ENCODE data around the gene GYS1.
A peak's percentile ranks its signal among the peaks of the same experiment; 100 is the strongest.
"Not testable (repeated sequence)": the region's sequence is repeated elsewhere in the genome, so short reads cannot be mapped to it uniquely, and the experiment has no call there.

The GYS1 gene

DNA sequence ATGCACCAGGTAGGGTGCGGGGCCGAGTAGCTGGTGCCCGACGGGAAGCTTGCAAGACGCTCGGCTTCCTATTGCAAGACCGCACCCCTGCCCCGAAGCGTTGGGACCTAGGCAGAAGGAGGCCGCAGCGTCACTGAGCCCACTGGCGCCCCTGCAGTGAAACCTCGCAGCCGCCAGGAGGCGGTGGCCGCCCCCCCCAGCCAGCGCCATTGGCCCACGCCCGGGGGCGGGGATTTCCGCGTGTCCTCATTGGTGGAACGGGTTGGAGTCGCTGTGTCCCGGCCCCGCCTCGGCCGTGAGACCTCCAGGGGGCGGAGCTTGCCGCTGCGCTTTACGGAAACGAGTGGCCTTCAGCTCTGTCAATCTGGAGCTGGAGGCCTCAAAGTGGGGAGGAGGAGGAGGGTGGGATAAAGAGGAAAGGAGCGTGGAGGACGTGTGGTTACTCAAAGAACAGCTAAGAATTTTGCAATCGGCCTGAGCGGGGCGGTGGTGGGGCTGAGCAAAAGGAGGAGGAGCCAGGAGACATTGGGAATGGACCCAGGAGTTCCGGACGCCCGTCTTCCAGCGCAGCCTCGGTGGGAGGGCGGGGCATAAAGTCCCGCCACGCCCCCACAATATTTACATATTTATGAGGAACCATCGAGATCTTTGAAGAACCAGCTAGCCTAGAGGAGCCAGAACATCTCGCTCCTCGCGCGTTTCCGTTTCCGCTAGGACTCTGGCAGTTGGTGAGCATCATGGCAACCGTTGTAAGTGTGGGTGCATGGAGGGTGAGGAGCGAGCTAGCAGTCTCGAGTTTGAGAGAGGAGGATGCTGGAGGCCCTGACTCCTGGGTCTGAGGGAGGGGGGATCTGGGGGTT is at the start of gene GYS1, which contains the start of gene RUVBL2:
Gene GYS1 (minus strand): TSS at position 135 of the 860 bp plus-strand sequence. CDS start 197 bp downstream, outside the sequence.
Gene RUVBL2 (plus strand): TSS at position 713 of the 860 bp plus-strand sequence. CDS start 25 bp downstream, at position 738.
- H3K9ac ChIP-seq (ENCODE audit: low read depth in 1 of 2, low read length in 2 of 2) = peak within 1 kb of the TSS; percentile 87 to 95
- H3K9me3 ChIP-seq (ENCODE audit: control insufficient read depth in 2 of 2, low read length in 2 of 2) = no peaks in the 10 kb centered on the region
- peaks cover 16% of the 10 kb centered on the region in 2 donors for H3K4me1 ChIP-seq (ENCODE audit: control insufficient read depth in 2 of 2, insufficient read depth in 2 of 2, low read length in 2 of 2)
- H3K27me3 ChIP-seq (ENCODE audit: control insufficient read depth in 2 of 2, insufficient read depth in 2 of 2, low read length in 2 of 2) = no peaks in the 10 kb centered on the region
- H3K27ac ChIP-seq (ENCODE audit: low read depth in 2 of 2, low read length in 2 of 2) = peak within 1 kb of the TSS; percentile 98
- peaks cover 0 to 11% of the 10 kb centered on the region in 2 donors for H3K36me3 ChIP-seq (ENCODE audit: control insufficient read depth in 2 of 2, insufficient read depth in 2 of 2, low read length in 2 of 2)
- H3K4me3 ChIP-seq (ENCODE audit: low read length in 2 of 2) = peak within 1 kb of the TSS; percentile 89 to 99

DNA sequence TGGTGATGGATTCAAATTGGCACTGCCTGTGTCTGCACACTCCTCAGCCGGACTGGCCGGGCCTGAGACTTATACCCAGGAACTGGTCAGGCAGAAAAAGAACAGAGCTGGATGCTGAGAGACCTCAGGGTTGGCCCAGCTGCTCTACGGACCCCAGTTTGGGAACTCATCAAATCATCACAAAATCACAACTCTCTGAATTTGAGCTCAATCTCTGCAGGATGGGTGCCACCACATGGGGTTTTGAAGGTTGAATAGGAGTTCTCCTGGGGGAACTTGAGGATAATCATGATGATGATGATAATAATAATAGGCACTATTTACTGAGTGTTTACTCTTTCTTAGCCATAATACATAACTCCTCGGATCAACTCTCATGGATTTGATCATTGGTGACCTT is 49.6 kb upstream of the GYS1 start:
- not testable (repeated sequence) for H3K4me1 ChIP-seq (ENCODE audit: control insufficient read depth in 2 of 2, insufficient read depth in 2 of 2, low read length in 2 of 2); H3K36me3 ChIP-seq (ENCODE audit: control insufficient read depth in 2 of 2, insufficient read depth in 2 of 2, low read length in 2 of 2); H3K27ac ChIP-seq (ENCODE audit: low read depth in 2 of 2, low read length in 2 of 2)

DNA sequence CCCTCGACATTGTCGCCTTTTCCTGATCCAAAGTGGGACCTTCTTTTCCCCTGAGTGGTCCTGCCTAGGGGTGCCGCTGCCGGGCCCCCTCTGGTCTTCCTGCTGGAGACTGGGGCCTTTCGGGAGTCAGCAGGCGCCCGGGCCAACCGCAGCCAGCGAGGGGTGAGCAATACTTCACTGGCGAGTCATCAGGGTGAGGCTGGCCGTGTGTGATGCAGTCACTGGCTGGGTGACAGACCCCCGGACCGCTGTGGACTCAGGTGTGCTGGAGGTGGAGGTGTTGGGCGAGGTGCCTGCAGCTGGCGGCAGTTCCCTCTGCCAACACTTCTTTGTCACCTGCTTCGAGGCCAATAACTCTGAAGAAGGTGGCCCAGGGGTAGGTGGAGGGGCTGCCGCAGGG is 49.1 kb upstream of the GYS1 start:
- no peaks in the 10 kb centered on the region for H3K27me3 ChIP-seq (ENCODE audit: control insufficient read depth in 2 of 2, insufficient read depth in 2 of 2, low read length in 2 of 2)

More for the DNA sequence above, 49.6 kb upstream of the GYS1 start:
- H3K9me3 ChIP-seq (ENCODE audit: control insufficient read depth in 2 of 2, low read length in 2 of 2); H3K27me3 ChIP-seq (ENCODE audit: control insufficient read depth in 2 of 2, insufficient read depth in 2 of 2, low read length in 2 of 2); H3K9ac ChIP-seq (ENCODE audit: low read depth in 1 of 2, low read length in 2 of 2); H3K4me3 ChIP-seq (ENCODE audit: low read length in 2 of 2): not testable (repeated sequence)

DNA sequence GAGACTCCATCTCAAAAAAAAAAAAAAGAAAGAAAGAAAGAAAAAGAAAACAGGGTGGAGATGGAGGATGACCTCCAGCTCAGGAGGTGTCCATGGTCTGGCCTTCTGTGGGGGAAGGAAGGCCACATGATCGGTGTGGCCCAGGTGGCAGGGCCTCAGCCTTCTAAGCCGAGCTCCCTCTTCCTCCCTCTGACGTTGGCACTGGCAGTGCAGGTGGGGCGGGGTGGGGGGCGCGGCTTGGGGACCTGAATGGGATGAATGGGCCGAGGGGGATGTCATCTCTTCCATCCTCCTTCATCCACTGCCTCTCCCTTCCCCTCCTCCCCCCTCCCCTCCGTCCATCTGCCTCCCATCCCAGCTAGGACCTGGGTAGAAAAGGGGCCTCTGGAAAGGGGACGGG is 46.6 kb upstream of the GYS1 start:
- not testable (repeated sequence) for H3K9me3 ChIP-seq (ENCODE audit: control insufficient read depth in 2 of 2, low read length in 2 of 2); H3K27me3 ChIP-seq (ENCODE audit: control insufficient read depth in 2 of 2, insufficient read depth in 2 of 2, low read length in 2 of 2); H3K4me3 ChIP-seq (ENCODE audit: low read length in 2 of 2); H3K27ac ChIP-seq (ENCODE audit: low read depth in 2 of 2, low read length in 2 of 2); H3K9ac ChIP-seq (ENCODE audit: low read depth in 1 of 2, low read length in 2 of 2); H3K4me1 ChIP-seq (ENCODE audit: control insufficient read depth in 2 of 2, insufficient read depth in 2 of 2, low read length in 2 of 2); H3K36me3 ChIP-seq (ENCODE audit: control insufficient read depth in 2 of 2, insufficient read depth in 2 of 2, low read length in 2 of 2)

More for the DNA sequence above, 49.1 kb upstream of the GYS1 start:
- H3K4me1 ChIP-seq (ENCODE audit: control insufficient read depth in 2 of 2, insufficient read depth in 2 of 2, low read length in 2 of 2) = no peaks in the 10 kb centered on the region
- H3K9ac ChIP-seq (ENCODE audit: low read depth in 1 of 2, low read length in 2 of 2) = no peak overlapping the region
- no peak overlapping the region for H3K4me3 ChIP-seq (ENCODE audit: low read length in 2 of 2)
- H3K36me3 ChIP-seq (ENCODE audit: control insufficient read depth in 2 of 2, insufficient read depth in 2 of 2, low read length in 2 of 2) = no peaks in the 10 kb centered on the region
- H3K27ac ChIP-seq (ENCODE audit: low read depth in 2 of 2, low read length in 2 of 2) = no peak overlapping the region
- no peaks in the 10 kb centered on the region for H3K9me3 ChIP-seq (ENCODE audit: control insufficient read depth in 2 of 2, low read length in 2 of 2)

DNA sequence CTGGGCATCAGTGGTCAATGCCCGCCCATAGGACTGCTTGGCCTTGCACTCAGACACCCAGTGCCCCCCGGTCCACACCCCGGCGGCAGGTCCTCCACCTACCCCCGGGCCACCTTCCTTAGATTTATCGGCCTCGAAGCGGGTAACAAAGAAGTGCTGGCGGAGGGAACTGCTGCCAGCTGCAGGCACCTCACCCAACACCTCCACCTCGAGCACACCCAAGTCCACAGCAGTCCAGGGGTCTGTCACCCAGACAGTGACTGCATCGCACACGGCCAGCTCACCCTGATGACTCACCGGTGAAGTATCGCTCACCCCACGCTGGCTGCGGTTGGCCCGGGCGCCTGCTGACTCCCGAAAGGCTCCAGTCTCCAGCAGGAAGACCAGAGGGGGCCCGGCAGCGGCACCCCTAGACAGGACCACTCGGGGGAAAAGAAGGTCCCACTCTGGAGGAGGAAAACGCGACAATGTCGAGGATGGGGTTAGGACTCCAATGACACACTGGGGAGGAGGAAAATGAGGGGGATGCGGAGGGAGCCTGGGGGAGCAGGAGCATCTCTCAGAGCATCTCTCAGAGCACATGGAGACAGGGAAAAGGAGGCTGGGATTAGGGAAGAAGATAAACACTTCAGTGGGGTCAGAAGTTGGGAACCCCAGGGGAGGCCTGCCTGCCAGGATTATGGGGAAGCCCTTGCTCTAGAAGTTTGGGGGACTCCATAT is 45.6 kb upstream of the GYS1 start:
- not testable (repeated sequence) for H3K9ac ChIP-seq (ENCODE audit: low read depth in 1 of 2, low read length in 2 of 2); H3K4me3 ChIP-seq (ENCODE audit: low read length in 2 of 2); H3K27ac ChIP-seq (ENCODE audit: low read depth in 2 of 2, low read length in 2 of 2); H3K9me3 ChIP-seq (ENCODE audit: control insufficient read depth in 2 of 2, low read length in 2 of 2); H3K27me3 ChIP-seq (ENCODE audit: control insufficient read depth in 2 of 2, insufficient read depth in 2 of 2, low read length in 2 of 2); H3K4me1 ChIP-seq (ENCODE audit: control insufficient read depth in 2 of 2, insufficient read depth in 2 of 2, low read length in 2 of 2); H3K36me3 ChIP-seq (ENCODE audit: control insufficient read depth in 2 of 2, insufficient read depth in 2 of 2, low read length in 2 of 2)

DNA sequence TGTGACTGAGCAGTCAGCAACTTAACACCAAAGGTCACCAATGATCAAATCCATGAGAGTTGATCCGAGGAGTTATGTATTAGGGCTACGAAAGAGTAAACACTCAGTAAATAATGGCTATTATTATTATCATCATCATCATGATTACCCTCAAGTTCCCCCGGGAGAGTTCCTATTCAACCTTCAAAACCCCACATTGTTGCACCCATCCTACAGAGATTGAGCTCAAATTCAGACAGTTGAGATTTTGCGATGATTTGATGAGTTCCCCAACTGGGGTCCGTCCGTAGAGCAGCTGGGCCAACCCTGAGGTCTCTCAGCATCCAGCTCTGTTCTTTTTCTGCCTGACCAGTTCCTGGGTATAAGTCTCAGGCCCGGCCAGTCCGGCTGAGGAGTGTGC is 45.0 kb upstream of the GYS1 start:
- not testable (repeated sequence) for H3K4me1 ChIP-seq (ENCODE audit: control insufficient read depth in 2 of 2, insufficient read depth in 2 of 2, low read length in 2 of 2); H3K4me3 ChIP-seq (ENCODE audit: low read length in 2 of 2); H3K9me3 ChIP-seq (ENCODE audit: control insufficient read depth in 2 of 2, low read length in 2 of 2); H3K27me3 ChIP-seq (ENCODE audit: control insufficient read depth in 2 of 2, insufficient read depth in 2 of 2, low read length in 2 of 2); H3K27ac ChIP-seq (ENCODE audit: low read depth in 2 of 2, low read length in 2 of 2); H3K36me3 ChIP-seq (ENCODE audit: control insufficient read depth in 2 of 2, insufficient read depth in 2 of 2, low read length in 2 of 2); H3K9ac ChIP-seq (ENCODE audit: low read depth in 1 of 2, low read length in 2 of 2)

DNA sequence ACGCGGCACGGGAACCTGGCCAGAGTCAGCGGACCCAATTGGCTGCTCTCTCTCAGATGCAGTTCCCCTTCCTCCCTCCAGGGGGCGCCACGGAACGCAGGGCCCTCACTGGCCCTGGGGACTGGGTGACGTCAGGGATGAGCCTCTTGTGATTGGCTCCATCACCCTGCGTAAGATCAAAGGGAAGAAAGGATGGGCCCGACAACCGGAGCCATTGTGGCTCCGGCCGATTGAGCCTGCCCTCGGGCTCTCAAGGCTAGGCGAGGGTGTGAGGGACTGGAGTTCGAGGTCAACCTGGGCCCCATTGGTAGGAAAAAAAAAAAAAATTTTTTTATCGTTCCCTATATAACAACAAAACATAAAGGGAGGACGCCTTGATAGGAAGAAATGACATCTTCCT is 43.7 kb upstream of the GYS1 start, which contains the start of gene CGB1:
Gene CGB1 (minus strand): TSS at position 81 of the 400 bp plus-strand sequence. CDS start 184 bp downstream, outside the sequence.
- not testable (repeated sequence) for H3K27ac ChIP-seq (ENCODE audit: low read depth in 2 of 2, low read length in 2 of 2); H3K36me3 ChIP-seq (ENCODE audit: control insufficient read depth in 2 of 2, insufficient read depth in 2 of 2, low read length in 2 of 2); H3K4me1 ChIP-seq (ENCODE audit: control insufficient read depth in 2 of 2, insufficient read depth in 2 of 2, low read length in 2 of 2); H3K9me3 ChIP-seq (ENCODE audit: control insufficient read depth in 2 of 2, low read length in 2 of 2); H3K9ac ChIP-seq (ENCODE audit: low read depth in 1 of 2, low read length in 2 of 2); H3K4me3 ChIP-seq (ENCODE audit: low read length in 2 of 2); H3K27me3 ChIP-seq (ENCODE audit: control insufficient read depth in 2 of 2, insufficient read depth in 2 of 2, low read length in 2 of 2)

DNA sequence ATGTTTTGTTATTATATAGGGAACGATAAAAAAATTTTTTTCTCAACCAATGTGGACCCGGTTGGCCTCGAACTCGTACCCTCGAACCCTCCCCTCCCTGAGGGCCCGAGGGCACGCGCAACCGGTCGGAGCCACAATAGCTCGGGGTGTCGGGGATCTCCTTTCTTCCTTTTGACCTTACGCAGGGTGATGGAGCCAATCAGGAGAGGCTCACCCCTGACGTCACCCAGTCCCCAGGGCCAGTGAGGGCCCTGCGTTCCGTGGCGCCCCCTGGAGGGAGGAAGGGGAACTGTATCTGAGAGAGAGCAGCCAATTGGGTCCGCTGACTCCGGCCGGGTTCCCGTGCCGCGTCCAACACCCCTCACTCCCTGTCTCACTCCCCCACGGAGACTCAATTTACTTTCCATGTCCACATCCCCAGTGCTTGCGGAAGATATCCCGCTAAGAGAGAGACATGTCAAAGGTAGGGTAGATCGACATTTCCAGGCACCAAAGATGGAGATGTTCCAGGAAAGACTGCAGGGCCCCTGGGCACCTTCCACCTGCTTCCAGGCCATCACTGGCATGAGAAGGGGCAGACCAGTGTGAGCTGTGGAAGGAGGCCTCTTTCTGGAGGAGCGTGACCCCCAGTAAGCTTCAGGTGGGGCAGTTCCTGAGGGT is 38.7 kb upstream of the GYS1 start, which contains the start of gene CGB2:
Gene CGB2 (plus strand): TSS at position 249 of the 660 bp plus-strand sequence. CDS start 206 bp downstream, at position 455.
- not testable (repeated sequence) for H3K27ac ChIP-seq (ENCODE audit: low read depth in 2 of 2, low read length in 2 of 2); H3K36me3 ChIP-seq (ENCODE audit: control insufficient read depth in 2 of 2, insufficient read depth in 2 of 2, low read length in 2 of 2); H3K9ac ChIP-seq (ENCODE audit: low read depth in 1 of 2, low read length in 2 of 2); H3K4me1 ChIP-seq (ENCODE audit: control insufficient read depth in 2 of 2, insufficient read depth in 2 of 2, low read length in 2 of 2); H3K27me3 ChIP-seq (ENCODE audit: control insufficient read depth in 2 of 2, insufficient read depth in 2 of 2, low read length in 2 of 2); H3K4me3 ChIP-seq (ENCODE audit: low read length in 2 of 2); H3K9me3 ChIP-seq (ENCODE audit: control insufficient read depth in 2 of 2, low read length in 2 of 2)

DNA sequence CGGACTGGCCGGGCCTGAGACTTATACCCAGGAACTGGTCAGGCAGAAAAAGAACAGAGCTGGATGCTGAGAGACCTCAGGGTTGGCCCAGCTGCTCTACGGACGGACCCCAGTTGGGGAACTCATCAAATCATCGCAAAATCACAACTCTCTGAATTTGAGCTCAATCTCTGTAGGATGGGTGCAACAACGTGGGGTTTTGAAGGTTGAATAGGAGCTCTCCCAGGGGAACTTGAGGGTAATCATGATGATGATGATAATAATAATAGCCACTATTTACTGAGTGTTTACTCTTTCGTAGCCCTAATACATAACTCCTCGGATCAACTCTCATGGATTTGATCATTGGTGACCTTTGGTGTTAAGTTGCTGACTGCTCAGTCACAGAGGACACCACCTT is 37.2 kb upstream of the GYS1 start:
- not testable (repeated sequence) for H3K9ac ChIP-seq (ENCODE audit: low read depth in 1 of 2, low read length in 2 of 2); H3K9me3 ChIP-seq (ENCODE audit: control insufficient read depth in 2 of 2, low read length in 2 of 2); H3K4me3 ChIP-seq (ENCODE audit: low read length in 2 of 2); H3K36me3 ChIP-seq (ENCODE audit: control insufficient read depth in 2 of 2, insufficient read depth in 2 of 2, low read length in 2 of 2); H3K27me3 ChIP-seq (ENCODE audit: control insufficient read depth in 2 of 2, insufficient read depth in 2 of 2, low read length in 2 of 2); H3K27ac ChIP-seq (ENCODE audit: low read depth in 2 of 2, low read length in 2 of 2); H3K4me1 ChIP-seq (ENCODE audit: control insufficient read depth in 2 of 2, insufficient read depth in 2 of 2, low read length in 2 of 2)

DNA sequence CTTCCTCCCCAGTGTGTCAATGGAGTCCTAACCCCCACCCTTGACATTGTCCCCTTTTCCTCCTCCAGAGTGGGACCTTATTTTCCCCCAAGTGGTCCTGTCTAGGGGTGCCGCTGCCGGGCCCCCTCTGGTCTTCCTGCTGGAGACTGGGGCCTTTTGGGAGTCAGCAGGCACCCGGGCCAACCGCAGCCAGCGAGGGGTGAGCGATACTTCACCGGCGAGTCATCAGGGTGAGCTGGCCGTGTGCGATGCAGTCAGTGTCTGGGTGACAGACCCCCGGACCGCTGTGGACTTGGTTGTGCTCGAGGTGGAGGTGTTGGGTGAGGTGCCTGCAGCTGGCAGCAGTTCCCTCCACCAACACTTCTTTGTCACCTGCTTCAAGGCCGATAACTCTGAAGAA is 36.6 kb upstream of the GYS1 start:
- H3K4me3 ChIP-seq (ENCODE audit: low read length in 2 of 2); H3K27ac ChIP-seq (ENCODE audit: low read depth in 2 of 2, low read length in 2 of 2); H3K9me3 ChIP-seq (ENCODE audit: control insufficient read depth in 2 of 2, low read length in 2 of 2); H3K36me3 ChIP-seq (ENCODE audit: control insufficient read depth in 2 of 2, insufficient read depth in 2 of 2, low read length in 2 of 2); H3K27me3 ChIP-seq (ENCODE audit: control insufficient read depth in 2 of 2, insufficient read depth in 2 of 2, low read length in 2 of 2); H3K4me1 ChIP-seq (ENCODE audit: control insufficient read depth in 2 of 2, insufficient read depth in 2 of 2, low read length in 2 of 2); H3K9ac ChIP-seq (ENCODE audit: low read depth in 1 of 2, low read length in 2 of 2): not testable (repeated sequence)

Measured in mucosa of rectum (tissue), 2 donors.